Neural crest cell (in vitro differentiated cells): Measurements from ENCODE around the gene LETM1. TPM values are rescaled to one million over a fixed set of nuclear protein-coding genes. Genes with fewer than 3 reads are reported as not detected.

Experiments used
- DNase-seq: peaks from one replicate; pipeline ENCODE4 v3.0.0; 2021; ENCODE audit warnings: low read depth, mixed read lengths, low spot score
- H3K27ac Mint-ChIP-seq: one replicate; pipeline ENCODE4 v1.8.0; 2021; ENCODE audit warnings: mild to moderate bottlenecking, mixed read lengths; ENCODE audit not compliant: unreplicated experiment
- H3K27me3 Mint-ChIP-seq: 2 replicates; pipeline ENCODE4 v1.8.0; 2021; ENCODE audit warnings: low read depth, mild to moderate bottlenecking, mixed read lengths
- H3K36me3 Mint-ChIP-seq: 2 replicates; pipeline ENCODE4 v1.8.0; 2021; ENCODE audit warnings: low read depth, mild to moderate bottlenecking, mixed read lengths
- H3K4me1 Mint-ChIP-seq: 2 replicates; pipeline ENCODE4 v1.8.0; 2021; ENCODE audit warnings: mixed read lengths
- H3K4me3 Mint-ChIP-seq: one replicate; pipeline ENCODE4 v1.8.0; 2021; ENCODE audit warnings: mild to moderate bottlenecking, mixed read lengths
- H3K9me3 Mint-ChIP-seq: 2 replicates; pipeline ENCODE4 v1.8.0; 2021; ENCODE audit warnings: mixed read lengths
- CTCF ChIP-seq: fragments of 200-600 bp; sonication (generic); conservative IDR thresholded peaks from 2 replicates; pipeline ENCODE4 v1.5.0; 2021; ENCODE audit warnings: antibody characterized with exemption, mild to moderate bottlenecking
- total RNA-seq: library from RNA; stranded (reverse); gene quantifications from 2 replicates; pipeline ENCODE4 v1.2.1, GENCODE V29; 2021

LETM1 gene
- total RNA-seq, 1 donor from 2014 or later, result 60.6 TPM

GRCh38 chr4:1824746-1825145 lies 31.2 kb downstream of the LETM1 start:
- Mint-ChIP-seq H3K4me3 (no peak overlapping the region), H3K27me3 (no peaks in the 10 kb centered on the region), H3K27ac (no peak overlapping the region), H3K9me3 (no peaks in the 10 kb centered on the region), H3K4me1 (peaks cover 5% of the 10 kb centered on the region), H3K36me3 (peaks cover 22% of the 10 kb centered on the region)
- no peak for DNase-seq
- TF ChIP-seq CTCF, result no peak

GRCh38 chr4:1823545-1823932 lies 32.4 kb downstream of the LETM1 start:
- no peak for TF ChIP-seq CTCF
- no peaks in the 10 kb centered on the region for H3K4me1 Mint-ChIP-seq
- no peak overlapping the region for H3K27ac Mint-ChIP-seq

GRCh38 chr4:1822568-1823544 lies 33.1 kb downstream of the LETM1 start:
- no peak overlapping the region for H3K4me3 Mint-ChIP-seq
- TF ChIP-seq CTCF, result no peak
- DNase-seq, result no peak
- no peaks in the 10 kb centered on the region for H3K9me3 Mint-ChIP-seq
- H3K27me3 Mint-ChIP-seq, result no peaks in the 10 kb centered on the region
- peaks cover 19% of the 10 kb centered on the region for H3K36me3 Mint-ChIP-seq
- no peaks in the 10 kb centered on the region for H3K4me1 Mint-ChIP-seq
- H3K27ac Mint-ChIP-seq, result no peak overlapping the region

More at GRCh38 chr4:1823545-1823932, 32.4 kb downstream of the LETM1 start:
- no peaks in the 10 kb centered on the region for H3K9me3 Mint-ChIP-seq
- H3K4me3 Mint-ChIP-seq, result no peak overlapping the region
- no peak for DNase-seq
- H3K27me3 Mint-ChIP-seq, result no peaks in the 10 kb centered on the region
- H3K36me3 Mint-ChIP-seq, result peaks cover 19% of the 10 kb centered on the region

GRCh38 chr4:1821679-1822567 lies 34.0 kb downstream of the LETM1 start:
- Mint-ChIP-seq H3K4me1 (no peaks in the 10 kb centered on the region), H3K9me3 (no peaks in the 10 kb centered on the region), H3K36me3 (peaks cover 17% of the 10 kb centered on the region), H3K27me3 (no peaks in the 10 kb centered on the region), H3K27ac (no peak overlapping the region), H3K4me3 (no peak overlapping the region)
- TF ChIP-seq CTCF, result no peak
- no peak for DNase-seq

- Mint-ChIP-seq H3K4me1 (no peaks in the 10 kb centered on the region), H3K4me3 (no peak overlapping the region), H3K27me3 (no peaks in the 10 kb centered on the region), H3K9me3 (no peaks in the 10 kb centered on the region), H3K27ac (peak overlapping the region; percentile 69), H3K36me3 (peaks cover 6% of the 10 kb centered on the region)
- DNase-seq, result no peak
- no peak for TF ChIP-seq CTCF
Observed at GRCh38 chr4:1819816-1820215, 36.1 kb downstream of the LETM1 start.
